PC-3 (cell line): Measurements from ENCODE around the gene ABCC9. TPM values are rescaled to one million over a fixed set of nuclear protein-coding genes. Genes with fewer than 3 reads are reported as not detected.
"Not testable (repeated sequence)": the region's sequence is repeated elsewhere in the genome, so short reads cannot be mapped to it uniquely, and the experiment has no call there.

ENCODE experiments used
- ATAC-seq: fragments of 200-7000 bp; cut with Tn5 transposase; 2 replicates; pipeline ENCODE4 v1.9.1; 2020; ENCODE audit warnings: mild to moderate bottlenecking, moderate library complexity
- BruUV-seq: library from RNA; stranded (reverse); fragments of 400-500 nt; replicated peaks from 2 replicates; lab custom pipeline; 2021; lab: Mats Ljungman, UMichigan
- CTCF ChIA-PET: fragments of 300-600 bp; sonication (Branson Sonifier 250); formaldehyde crosslinking; loops from one replicate; lab custom pipeline; 2022; ENCODE audit warnings: antibody characterized with exemption; lab: Charles Lee
- POLR2A ChIA-PET: fragments of 300-600 bp; sonication (Branson Sonifier 250); formaldehyde crosslinking; loops from one replicate; lab custom pipeline; 2022; ENCODE audit warnings: antibody characterized with exemption; ENCODE audit not compliant: unreplicated experiment; lab: Charles Lee
- DNase-seq: peaks from one replicate; pipeline ENCODE4 v3.0.0-alpha.2; 2015
- H2AFZ ChIP-seq: fragments of 300-600 bp; sonication (generic); 2 replicates; pipeline ENCODE4 v1.6.0; 2016; ENCODE audit warnings: antibody characterized with exemption, low read length
- H3F3A ChIP-seq: fragments of 300-600 bp; sonication (generic); one replicate; pipeline ENCODE4 v1.6.0; 2017; ENCODE audit warnings: antibody characterized with exemption, low read length, control low read depth, mild to moderate bottlenecking; ENCODE audit not compliant: unreplicated experiment
- H3K27ac ChIP-seq: fragments of 300-600 bp; sonication (generic); 2 replicates; pipeline ENCODE4 v1.5.1; 2016; ENCODE audit warnings: mild to moderate bottlenecking, low read length
- H3K27me3 ChIP-seq: fragments of 300-600 bp; sonication (generic); 2 replicates; pipeline ENCODE4 v1.6.1; 2016; ENCODE audit warnings: low read length, mixed read lengths
- H3K36me3 ChIP-seq: fragments of 300-600 bp; sonication (generic); 2 replicates; pipeline ENCODE4 v1.6.1; 2016; ENCODE audit warnings: low read depth, mixed run types, low read length, mixed read lengths
- H3K4me1 ChIP-seq: fragments of 300-600 bp; sonication (generic); 2 replicates; pipeline ENCODE4 v1.5.1; 2016; ENCODE audit warnings: low read length; ENCODE audit not compliant: insufficient read depth
- H3K4me2 ChIP-seq: fragments of 300-600 bp; sonication (generic); 2 replicates; pipeline ENCODE4 v1.6.0; 2016; ENCODE audit warnings: low read length
- H3K4me3 ChIP-seq: fragments of 300-600 bp; sonication (generic); 2 replicates; pipeline ENCODE4 v1.5.1; 2016; ENCODE audit warnings: mild to moderate bottlenecking, low read length, mixed read lengths
- H3K79me2 ChIP-seq: fragments of 300-600 bp; sonication (generic); 2 replicates; pipeline ENCODE4 v1.6.1; 2017; ENCODE audit warnings: low read length, mixed read lengths
- H3K9ac ChIP-seq: fragments of 300-600 bp; sonication (generic); 2 replicates; pipeline ENCODE4 v1.6.0; 2016; ENCODE audit warnings: mild to moderate bottlenecking, low read length
- H3K9me2 ChIP-seq: fragments of 300-600 bp; sonication (generic); replicated peaks from 2 replicates; pipeline ENCODE4 v1.6.1; 2016; ENCODE audit warnings: mixed run types, low read length, mixed read lengths
- H3K9me3 ChIP-seq: fragments of 300-600 bp; sonication (generic); 2 replicates; pipeline ENCODE4 v1.6.1; 2016; ENCODE audit warnings: low read length, mixed read lengths
- H4K20me1 ChIP-seq: fragments of 300-600 bp; sonication (generic); 2 replicates; pipeline ENCODE4 v1.6.1; 2016; ENCODE audit warnings: low read length, mixed read lengths
- CTCF ChIP-seq: fragments of 300-600 bp; sonication (generic); conservative IDR thresholded peaks from 2 replicates; pipeline ENCODE4 v1.5.1; 2017; ENCODE audit warnings: antibody characterized with exemption, low read depth, mild to moderate bottlenecking, low read length
- EZH2 ChIP-seq: fragments of 300-600 bp; sonication (generic); IDR thresholded peaks from one replicate; pipeline ENCODE4 v1.6.1; 2017; ENCODE audit warnings: antibody characterized with exemption, mild to moderate bottlenecking, low read length; ENCODE audit not compliant: unreplicated experiment
- EZH2phosphoT487 ChIP-seq: fragments of 300-600 bp; sonication (generic); IDR thresholded peaks from 2 replicates; pipeline ENCODE4 v1.6.1; 2018; ENCODE audit warnings: mild to moderate bottlenecking, antibody characterized with exemption, low read length, borderline replicate concordance
- intact Hi-C: fragments of 100-400 bp; cut with micrococcal nuclease; formaldehyde crosslinking; loops from 2 replicates; pipeline ENCODE4 v1.9.0; 2023
- total RNA-seq: library from RNA; depleted of rRNA; stranded (reverse); fragments of >200 nt; gene quantifications from 2 replicates; pipeline ENCODE4 v1.2.3, GENCODE V29; 2014

The ABCC9 gene
- total RNA-seq, 1 experiment from 2014 or later: 0.33 TPM

- Histone ChIP-seq H3K27ac (peak overlapping the region; percentile 28), H2AFZ (no peak overlapping the region), H3K79me2 (no peaks in the 10 kb centered on the region), H3K9me2 (no peaks in the 10 kb centered on the region), H3K4me2 (no peak overlapping the region), H3K27me3 (no peaks in the 10 kb centered on the region), H3K36me3 (no peaks in the 10 kb centered on the region), H3F3A (no peaks in the 10 kb centered on the region), H3K4me1 (peaks cover 11% of the 10 kb centered on the region), H3K9ac (no peak overlapping the region), H3K4me3 (no peak overlapping the region), H3K9me3 (no peaks in the 10 kb centered on the region), H4K20me1 (no peaks in the 10 kb centered on the region)
- TF ChIP-seq EZH2: no peak
- no peak for TF ChIP-seq CTCF
- TF ChIP-seq EZH2phosphoT487: no peak
- ChIA-PET POLR2A (interaction anchor here (0.7 kb wide), 1 partner anchor 180 kb away, joined by 4 read pairs; no protein-coding TSS in a partner anchor), CTCF (no interaction called here)
- no TSS peak for BruUV-seq
- ATAC-seq: no peak; the same call in 1 of the 2 replicates
- peak; percentile 55 for DNase-seq
- intact Hi-C loops: no loop called here
Measured at GRCh38 chr12:21934173-21934572, 7.1 kb downstream of the ABCC9 start.

- Histone ChIP-seq H3K9me3 (no peaks in the 10 kb centered on the region), H3K9ac (no peak overlapping the region), H2AFZ (no peak overlapping the region), H3K4me3 (no peak overlapping the region), H3K79me2 (no peaks in the 10 kb centered on the region), H3K9me2 (no peaks in the 10 kb centered on the region), H3K4me1 (peaks cover 11% of the 10 kb centered on the region), H3K27ac (peak overlapping the region; percentile 28), H3K27me3 (no peaks in the 10 kb centered on the region), H4K20me1 (no peaks in the 10 kb centered on the region), H3K4me2 (no peak overlapping the region), H3F3A (no peaks in the 10 kb centered on the region), H3K36me3 (no peaks in the 10 kb centered on the region)
- ChIA-PET POLR2A (no interaction called here), CTCF (no interaction called here)
- ATAC-seq (no peak), DNase-seq (no peak)
- intact Hi-C loops: no loop called here
- no peak for TF ChIP-seq EZH2phosphoT487
- TF ChIP-seq CTCF: no peak
- TF ChIP-seq EZH2: no peak
- no TSS peak for BruUV-seq
Measured at GRCh38 chr12:21933656-21934055, 7.6 kb downstream of the ABCC9 start.

GRCh38 chr12:21929972-21930371 is 11.3 kb downstream of the ABCC9 start:
- peaks cover 11% of the 10 kb centered on the region for H3K4me1 ChIP-seq
- ATAC-seq, H3K36me3 ChIP-seq, H3K9me2 ChIP-seq, H3K9me3 ChIP-seq, H3K79me2 ChIP-seq, H2AFZ ChIP-seq, H4K20me1 ChIP-seq, H3K27me3 ChIP-seq, H3K4me2 ChIP-seq, CTCF ChIA-PET, H3F3A ChIP-seq, POLR2A ChIA-PET, H3K4me3 ChIP-seq, H3K27ac ChIP-seq, DNase-seq, BruUV-seq, intact Hi-C loops, H3K9ac ChIP-seq: not testable (repeated sequence)
